Measurements from ENCODE around the gene ITFG1. TPM values are rescaled to one million over a fixed set of nuclear protein-coding genes. Genes with fewer than 3 reads are reported as not detected.

The ITFG1 gene
- total RNA-seq, 1 experiment from 2014 or later = 18.0 TPM

- Histone ChIP-seq H3K56ac (ENCODE audit: insufficient read length, low read depth, low read length) (no peak overlapping the region), H3K27ac (ENCODE audit: insufficient read length, low read depth, low read length) (no peak overlapping the region), H3T11ph (ENCODE audit: low read length) (no peak overlapping the region), H4K20me1 (ENCODE audit: control insufficient read depth, insufficient read depth, insufficient read length) (no peaks in the 10 kb centered on the region), H3K18ac (ENCODE audit: insufficient read length, low read depth, low read length) (no peak overlapping the region), H3K9me3 (ENCODE audit: control insufficient read depth, low read depth, low read length) (no peaks in the 10 kb centered on the region), H2BK5ac (ENCODE audit: insufficient read length, low read length) (no peak overlapping the region), H3K79me1 (ENCODE audit: insufficient read depth, low read depth, low read length, poor library complexity, severe bottlenecking) (no peaks in the 10 kb centered on the region), H2AK5ac (ENCODE audit: insufficient read length, low read length) (no peak overlapping the region), H4K8ac (replicated peaks; ENCODE audit: insufficient read length, low read depth, low read length) (no peak overlapping the region), H3K79me2 (ENCODE audit: insufficient read depth, low read length) (no peaks in the 10 kb centered on the region), H3K23ac (ENCODE audit: insufficient read length, low read depth, low read length) (no peak overlapping the region), H2BK20ac (ENCODE audit: low read depth, low read length, poor library complexity, severe bottlenecking) (no peak overlapping the region), H3K9ac (ENCODE audit: extremely low read depth, insufficient read length, low read length) (no peak overlapping the region), H3K4me2 (ENCODE audit: insufficient read depth, insufficient read length, low read length) (no peak overlapping the region), H3K4ac (ENCODE audit: low read depth, low read length) (no peak overlapping the region), H3K4me1 (ENCODE audit: insufficient read depth, low read length) (no peaks in the 10 kb centered on the region), H3K27me3 (ENCODE audit: insufficient read depth, low read length) (no peaks in the 10 kb centered on the region), H3K23me2 (ENCODE audit: insufficient read length, low read depth, low read length, poor library complexity, severe bottlenecking) (no peaks in the 10 kb centered on the region), H2BK15ac (ENCODE audit: low read depth, low read length) (no peak overlapping the region), H4K91ac (ENCODE audit: insufficient read length, low read depth, low read length) (no peak overlapping the region), H2BK120ac (ENCODE audit: low read depth, low read length, poor library complexity, severe bottlenecking) (no peak overlapping the region), H2AFZ (ENCODE audit: low read length) (no peak overlapping the region), H2BK12ac (ENCODE audit: insufficient read length, low read depth, low read length) (no peak overlapping the region), H4K5ac (ENCODE audit: insufficient read length, low read depth, low read length) (no peak overlapping the region), H3K14ac (ENCODE audit: insufficient read depth, low read length) (no peak overlapping the region)
- H3K4me3 Mint-ChIP-seq = no peak overlapping the region
- no peaks in the 10 kb centered on the region for H3K27me3 Mint-ChIP-seq (ENCODE audit: low read depth)
- TF ChIP-seq, protein P1, sequence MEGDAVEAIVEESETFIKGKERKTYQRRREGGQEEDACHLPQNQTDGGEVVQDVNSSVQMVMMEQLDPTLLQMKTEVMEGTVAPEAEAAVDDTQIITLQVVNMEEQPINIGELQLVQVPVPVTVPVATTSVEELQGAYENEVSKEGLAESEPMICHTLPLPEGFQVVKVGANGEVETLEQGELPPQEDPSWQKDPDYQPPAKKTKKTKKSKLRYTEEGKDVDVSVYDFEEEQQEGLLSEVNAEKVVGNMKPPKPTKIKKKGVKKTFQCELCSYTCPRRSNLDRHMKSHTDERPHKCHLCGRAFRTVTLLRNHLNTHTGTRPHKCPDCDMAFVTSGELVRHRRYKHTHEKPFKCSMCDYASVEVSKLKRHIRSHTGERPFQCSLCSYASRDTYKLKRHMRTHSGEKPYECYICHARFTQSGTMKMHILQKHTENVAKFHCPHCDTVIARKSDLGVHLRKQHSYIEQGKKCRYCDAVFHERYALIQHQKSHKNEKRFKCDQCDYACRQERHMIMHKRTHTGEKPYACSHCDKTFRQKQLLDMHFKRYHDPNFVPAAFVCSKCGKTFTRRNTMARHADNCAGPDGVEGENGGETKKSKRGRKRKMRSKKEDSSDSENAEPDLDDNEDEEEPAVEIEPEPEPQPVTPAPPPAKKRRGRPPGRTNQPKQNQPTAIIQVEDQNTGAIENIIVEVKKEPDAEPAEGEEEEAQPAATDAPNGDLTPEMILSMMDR (conservative IDR thresholded peaks at IDR 0.05) = no peak
- H3K27ac Mint-ChIP-seq = no peak overlapping the region
- H3K36me3 Mint-ChIP-seq (ENCODE audit: insufficient read depth in 1 of 3, low read depth in 3 of 3) = no peaks in the 10 kb centered on the region; a peak in 1 of 7 replicates
- H3K4me1 Mint-ChIP-seq = peaks cover 0 to 7% of the 10 kb centered on the region in 2 experiments; a peak in 2 of 4 replicates
- no peaks in the 10 kb centered on the region for H3K9me3 Mint-ChIP-seq
- DNase-seq = no peak
- WGBS (ENCODE audit: extremely low coverage, insufficient read length, low lambda C conversion rate) = no CpG with 5 or more reads among the region's 1 CpG
Measured at GRCh38 chr16:47475786-47476185, 14.9 kb upstream of the ITFG1 start.
